ENCODE measurements around the gene MKNK2. TPM values are rescaled to one million over a fixed set of nuclear protein-coding genes. Genes with fewer than 3 reads are reported as not detected.
A peak's percentile ranks its signal among the peaks of the same experiment; 100 is the strongest.
"Not testable (repeated sequence)": the region's sequence is repeated elsewhere in the genome, so short reads cannot be mapped to it uniquely, and the experiment has no call there.

MKNK2 gene
- total RNA-seq = 150 and 166 TPM in 2 replicates

DNA sequence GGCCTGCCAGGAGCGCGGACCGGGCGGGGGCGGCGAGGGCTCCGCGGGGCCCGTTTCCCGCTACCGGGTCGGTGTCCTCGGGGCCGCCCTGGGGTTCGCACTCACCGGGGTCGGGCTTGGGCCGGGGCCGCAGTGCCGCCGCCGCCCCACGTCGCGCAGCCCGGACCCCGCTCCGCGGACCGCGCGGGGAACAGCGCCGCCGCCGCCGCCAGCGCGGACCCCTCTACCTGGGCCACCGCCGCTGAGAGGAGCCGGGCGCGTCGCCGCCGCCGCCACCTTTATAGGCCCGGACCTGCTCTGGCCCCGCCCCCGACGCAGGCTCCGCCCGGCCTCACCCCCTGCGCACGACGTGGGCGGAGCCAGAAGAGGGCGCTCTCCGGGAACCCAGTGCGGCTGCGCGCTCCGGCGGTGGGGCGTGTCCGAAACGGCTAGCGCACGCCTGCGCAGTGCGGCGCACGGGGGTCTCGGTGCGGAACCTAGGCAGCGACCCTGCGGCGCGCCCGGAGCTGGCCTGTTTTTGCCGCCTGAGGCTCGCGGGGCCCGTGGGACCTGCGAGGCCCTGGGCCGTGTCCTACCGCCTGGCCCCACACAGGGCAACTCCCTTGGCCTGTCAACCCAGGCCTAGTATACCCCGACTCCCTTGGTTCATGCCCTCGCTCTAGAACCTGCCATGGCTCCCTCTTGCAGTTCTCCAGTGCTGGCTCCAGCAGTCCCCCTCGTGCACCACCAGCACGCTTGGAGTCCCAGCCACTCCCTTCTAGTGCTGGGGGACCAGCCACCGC lies at the start of gene MKNK2:
Gene MKNK2 (minus strand): TSS at position 254 of the 782 bp plus-strand sequence. CDS start 393 bp downstream, outside the sequence.
- Mint-ChIP-seq H3K9me3 (no peaks in the 10 kb centered on the region), H3K36me3 (ENCODE audit: low read depth) (no peaks in the 10 kb centered on the region), H3K27me3 (ENCODE audit: insufficient read depth) (no peaks in the 10 kb centered on the region), H3K4me3 (peak within 1 kb of the TSS; percentile 87), H3K27ac (peak within 1 kb of the TSS; percentile 87), H3K4me1 (ENCODE audit: low read depth) (peaks cover 27% of the 10 kb centered on the region)
- peak; percentile 92 for DNase-seq (ENCODE audit: low spot score)
- intact Hi-C loops (cut with micrococcal nuclease) = loop anchor here (1.0 kb wide), 4 partner anchors 9 to 45 kb away; partner anchors contain the start of genes IZUMO4 and MOB3A

DNA sequence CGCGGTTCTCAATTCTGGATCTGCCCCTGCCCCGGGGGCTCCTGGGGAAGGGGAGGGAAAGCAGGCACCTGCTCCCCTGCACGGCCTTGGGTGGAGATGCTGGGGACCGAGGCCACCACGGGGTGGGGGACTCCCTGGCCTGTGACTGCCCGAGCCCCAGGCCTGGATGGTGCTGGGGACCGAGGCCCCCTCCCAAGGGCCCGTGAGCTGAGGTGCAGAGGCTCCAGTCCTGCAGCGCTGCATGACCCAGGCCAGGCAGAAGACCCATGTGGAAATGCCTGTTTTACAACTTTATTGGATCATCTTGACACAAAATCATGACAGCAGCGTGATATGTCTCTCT lies 49.6 kb upstream of the MKNK2 start:
- Mint-ChIP-seq H3K27me3 (ENCODE audit: insufficient read depth) (no peaks in the 10 kb centered on the region), H3K9me3 (peaks cover 9% of the 10 kb centered on the region), H3K27ac (no peak overlapping the region), H3K36me3 (ENCODE audit: low read depth) (peaks cover 29% of the 10 kb centered on the region), H3K4me3 (no peak overlapping the region), H3K4me1 (ENCODE audit: low read depth) (peaks cover 7% of the 10 kb centered on the region)
- intact Hi-C loops (cut with micrococcal nuclease) = no loop called here
- DNase-seq (ENCODE audit: low spot score) = no peak

DNA sequence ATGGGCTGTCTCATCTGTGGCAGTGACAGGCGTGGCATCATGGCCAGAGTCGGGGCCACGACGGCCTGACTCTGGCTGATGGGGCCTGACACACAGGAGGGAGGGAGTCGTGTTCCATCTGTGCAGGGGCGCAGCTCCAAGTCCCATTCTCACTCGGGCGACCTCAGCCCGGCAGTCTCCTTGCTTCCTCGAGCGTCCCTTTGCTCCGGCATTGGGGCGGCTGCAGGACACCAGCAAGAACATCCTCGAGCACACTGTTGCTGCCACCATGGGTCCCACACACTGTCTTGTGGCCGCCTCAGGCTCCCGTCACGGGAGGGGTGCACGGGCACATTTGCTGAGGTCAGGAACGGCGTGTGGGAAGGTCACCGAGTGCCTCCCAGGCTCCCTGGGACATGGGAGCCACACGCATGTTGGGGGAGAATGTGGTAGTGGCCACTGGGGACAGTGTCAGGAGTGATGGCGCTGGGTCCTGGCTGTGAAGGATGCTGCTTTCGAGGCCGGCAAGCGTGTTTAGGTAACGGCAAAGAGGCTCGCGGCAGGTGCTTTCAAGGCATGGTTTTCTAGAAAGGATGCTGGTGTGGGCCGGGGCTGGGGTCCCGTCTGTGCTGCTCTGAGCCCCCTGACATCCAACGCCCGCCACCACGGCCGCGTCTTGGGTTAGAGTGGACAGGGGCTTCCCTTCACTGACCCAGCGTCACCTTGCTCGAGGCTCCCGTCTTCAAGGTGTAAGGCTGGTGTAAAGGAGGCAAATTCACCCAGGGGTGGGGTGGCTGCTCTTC lies 49.1 kb upstream of the MKNK2 start:
- intact Hi-C loops (cut with micrococcal nuclease) = loop anchor here (5.0 kb wide), 1 partner anchor 172 kb away; no protein-coding TSS in a partner anchor
- H3K4me3 Mint-ChIP-seq = no peak overlapping the region
- no peak for DNase-seq (ENCODE audit: low spot score)
- H3K27me3 Mint-ChIP-seq (ENCODE audit: insufficient read depth) = no peaks in the 10 kb centered on the region
- no peak overlapping the region for H3K27ac Mint-ChIP-seq
- peaks cover 25% of the 10 kb centered on the region for H3K36me3 Mint-ChIP-seq (ENCODE audit: low read depth)
- H3K9me3 Mint-ChIP-seq = peaks cover 3% of the 10 kb centered on the region
- peaks cover 7% of the 10 kb centered on the region for H3K4me1 Mint-ChIP-seq (ENCODE audit: low read depth)

DNA sequence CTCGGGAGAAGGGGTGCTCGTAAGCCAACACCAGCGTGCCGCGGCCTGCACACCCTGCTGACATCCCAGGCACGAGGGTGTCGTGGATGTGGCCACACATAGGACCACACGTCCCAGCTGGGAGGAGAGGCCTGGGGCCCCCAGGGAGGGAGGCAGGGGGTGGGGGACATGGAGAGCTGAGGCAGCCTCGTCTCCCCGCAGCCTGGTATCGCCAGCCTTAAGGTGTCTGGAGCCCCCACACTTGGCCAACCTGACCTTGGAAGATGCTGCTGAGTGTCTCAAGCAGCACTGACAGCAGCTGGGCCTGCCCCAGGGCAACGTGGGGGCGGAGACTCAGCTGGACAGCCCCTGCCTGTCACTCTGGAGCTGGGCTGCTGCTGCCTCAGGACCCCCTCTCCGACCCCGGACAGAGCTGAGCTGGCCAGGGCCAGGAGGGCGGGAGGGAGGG lies 48.0 kb upstream of the MKNK2 start:
- Mint-ChIP-seq H3K36me3 (ENCODE audit: low read depth) (peaks cover 24% of the 10 kb centered on the region), H3K27ac (no peak overlapping the region), H3K4me3 (no peak overlapping the region), H3K9me3 (no peaks in the 10 kb centered on the region), H3K27me3 (ENCODE audit: insufficient read depth) (no peaks in the 10 kb centered on the region), H3K4me1 (ENCODE audit: low read depth) (peaks cover 14% of the 10 kb centered on the region)
- DNase-seq (ENCODE audit: low spot score) = no peak
- intact Hi-C loops (cut with micrococcal nuclease) = loop anchor here (5.0 kb wide), 1 partner anchor 173 kb away; no protein-coding TSS in a partner anchor

DNA sequence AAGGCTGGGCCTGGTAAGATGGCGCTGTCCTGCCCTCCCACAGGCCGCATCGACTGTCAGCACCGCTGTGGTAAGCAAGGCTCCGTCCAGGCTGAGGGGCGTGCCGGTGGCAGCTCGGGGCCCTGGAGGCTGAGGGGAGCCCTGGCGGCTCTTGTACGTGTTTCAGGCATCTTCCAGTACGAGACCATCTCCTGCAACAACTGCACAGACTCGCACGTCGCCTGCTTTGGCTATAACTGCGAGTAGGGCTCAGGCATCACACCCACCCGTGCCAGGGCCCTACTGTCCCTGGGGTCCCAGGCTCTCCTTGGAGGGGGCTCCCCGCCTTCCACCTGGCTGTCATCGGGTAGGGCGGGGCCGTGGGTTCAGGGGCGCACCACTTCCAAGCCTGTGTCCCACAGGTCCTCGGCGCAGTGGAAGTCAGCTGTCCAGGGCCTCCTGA lies 46.9 kb upstream of the MKNK2 start:
- H3K9me3 Mint-ChIP-seq = no peaks in the 10 kb centered on the region
- H3K4me1 Mint-ChIP-seq (ENCODE audit: low read depth) = peaks cover 23% of the 10 kb centered on the region
- intact Hi-C loops (cut with micrococcal nuclease) = loop anchor here (5.0 kb wide), 1 partner anchor 174 kb away; no protein-coding TSS in a partner anchor
- H3K27ac Mint-ChIP-seq = peak overlapping the region; percentile 88
- H3K27me3 Mint-ChIP-seq (ENCODE audit: insufficient read depth) = no peaks in the 10 kb centered on the region
- H3K4me3 Mint-ChIP-seq = peak overlapping the region; percentile 85
- peaks cover 27% of the 10 kb centered on the region for H3K36me3 Mint-ChIP-seq (ENCODE audit: low read depth)
- no peak for DNase-seq (ENCODE audit: low spot score)

DNA sequence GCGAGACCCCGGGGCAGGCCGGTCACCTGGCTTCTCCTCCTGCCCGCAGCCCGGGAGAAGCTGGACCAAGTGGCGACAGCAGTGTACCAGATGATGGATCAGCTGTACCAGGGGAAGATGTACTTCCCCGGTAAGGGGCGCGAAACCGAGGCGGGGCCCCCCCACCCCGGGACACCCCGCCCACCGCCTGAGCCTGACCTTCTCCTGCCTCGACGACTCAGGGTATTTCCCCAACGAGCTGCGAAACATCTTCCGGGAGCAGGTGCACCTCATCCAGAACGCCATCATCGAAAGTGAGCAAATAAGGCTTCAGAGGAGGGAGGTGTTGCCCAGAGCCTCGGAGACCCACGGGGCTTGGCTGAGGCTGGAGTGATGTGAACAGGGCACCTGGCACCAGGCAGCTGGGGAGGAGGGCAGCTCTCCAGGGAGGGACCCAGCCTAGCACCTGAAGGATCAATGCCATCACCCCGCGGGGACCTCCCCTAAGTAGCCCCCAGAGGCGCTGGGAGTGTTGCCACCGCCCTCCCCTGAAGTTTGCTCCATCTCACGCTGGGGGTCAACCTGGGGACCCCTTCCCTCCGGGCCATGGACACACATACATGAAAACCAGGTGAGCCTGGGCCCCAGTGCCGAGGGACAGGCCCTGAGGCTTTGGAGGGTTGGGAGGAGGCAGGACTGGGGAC lies 46.3 kb upstream of the MKNK2 start:
- Mint-ChIP-seq H3K27ac (peak overlapping the region; percentile 88), H3K27me3 (ENCODE audit: insufficient read depth) (no peaks in the 10 kb centered on the region)

DNA sequence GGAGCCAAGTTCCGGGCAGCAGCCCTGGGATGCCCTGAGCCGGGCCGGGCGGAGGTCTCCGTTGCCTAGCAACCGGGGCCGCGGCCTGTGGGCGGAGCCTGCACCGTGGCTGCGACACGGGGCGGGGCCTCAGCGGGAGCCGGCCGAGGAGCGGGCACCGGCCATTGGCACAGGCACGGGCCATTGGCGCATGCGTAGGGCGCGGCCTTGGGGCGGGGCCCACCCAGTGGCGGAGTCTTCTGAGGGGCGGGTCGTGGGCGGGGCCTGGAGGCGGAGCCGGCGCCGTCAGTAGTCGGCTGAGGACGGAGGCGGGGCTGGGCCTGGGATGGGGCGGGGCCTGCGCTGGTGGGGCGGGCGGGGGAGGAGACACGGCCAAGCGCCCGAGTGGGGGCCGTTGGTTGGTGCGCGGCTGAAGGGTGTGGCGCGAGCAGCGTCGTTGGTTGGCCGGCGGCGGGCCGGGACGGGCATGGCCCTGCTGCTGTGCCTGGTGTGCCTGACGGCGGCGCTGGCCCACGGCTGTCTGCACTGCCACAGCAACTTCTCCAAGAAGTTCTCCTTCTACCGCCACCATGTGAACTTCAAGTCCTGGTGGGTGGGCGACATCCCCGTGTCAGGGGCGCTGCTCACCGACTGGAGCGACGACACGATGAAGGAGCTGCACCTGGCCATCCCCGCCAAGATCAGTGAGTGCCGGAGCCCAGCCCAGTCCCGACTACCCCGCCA lies 45.6 kb upstream of the MKNK2 start, which contains the start of gene IZUMO4:
Gene IZUMO4 (plus strand): TSS at position 436 of the 723 bp plus-strand sequence. CDS start 31 bp downstream, at position 467.
- peaks cover 24% of the 10 kb centered on the region for H3K36me3 Mint-ChIP-seq (ENCODE audit: low read depth)
- no peaks in the 10 kb centered on the region for H3K9me3 Mint-ChIP-seq
- peak within 1 kb of the TSS; percentile 97 for H3K4me3 Mint-ChIP-seq
- intact Hi-C loops (cut with micrococcal nuclease) = loop anchor here (1.0 to 5.0 kb wide), 10 partner anchors 11 to 606 kb away; partner anchors contain the start of genes ABHD17A, AP3D1, MKNK2 and PCSK4
- peak; percentile 99 for DNase-seq (ENCODE audit: low spot score)
- H3K27ac Mint-ChIP-seq = peak within 1 kb of the TSS; percentile 91
- H3K4me1 Mint-ChIP-seq (ENCODE audit: low read depth) = peaks cover 23% of the 10 kb centered on the region
- H3K27me3 Mint-ChIP-seq (ENCODE audit: insufficient read depth) = no peaks in the 10 kb centered on the region

More for the DNA sequence above, 46.3 kb upstream of the MKNK2 start:
- no peaks in the 10 kb centered on the region for H3K9me3 Mint-ChIP-seq
- H3K4me3 Mint-ChIP-seq = peak overlapping the region; percentile 85
- intact Hi-C loops (cut with micrococcal nuclease) = loop anchor here (5.0 kb wide), 1 partner anchor 175 kb away; no protein-coding TSS in a partner anchor
- H3K4me1 Mint-ChIP-seq (ENCODE audit: low read depth) = peaks cover 23% of the 10 kb centered on the region
- H3K36me3 Mint-ChIP-seq (ENCODE audit: low read depth) = peaks cover 30% of the 10 kb centered on the region
- DNase-seq (ENCODE audit: low spot score) = peak; percentile 56

DNA sequence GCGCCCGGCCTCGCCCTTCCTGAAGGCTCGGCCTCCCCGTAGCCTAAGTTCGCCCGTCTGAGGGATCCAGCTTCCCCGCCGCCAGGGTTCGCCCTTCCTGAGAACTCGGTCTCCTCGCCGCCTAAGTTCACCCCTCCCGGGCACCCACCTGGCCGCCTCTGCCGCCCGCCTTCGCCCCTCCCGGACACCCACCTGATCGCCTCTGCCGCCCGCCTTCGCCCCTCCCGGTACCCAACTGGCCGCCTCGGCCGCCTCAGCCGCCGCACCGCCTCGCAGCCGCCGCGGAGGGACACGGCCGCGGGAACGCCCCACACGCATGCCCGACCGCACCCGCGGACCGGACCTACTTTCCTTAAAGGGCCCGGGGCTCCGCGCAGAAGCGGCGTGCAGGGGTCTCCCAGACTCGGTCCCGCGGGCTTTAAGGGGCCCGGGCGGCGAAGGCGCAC lies 45.0 kb upstream of the MKNK2 start, which contains the start of gene MOB3A:
Gene MOB3A (minus strand): TSS at position 293 of the 446 bp plus-strand sequence. CDS start 17,766 bp downstream, outside the sequence.
- Mint-ChIP-seq H3K36me3 (ENCODE audit: low read depth) (peaks cover 20% of the 10 kb centered on the region), H3K27me3 (ENCODE audit: insufficient read depth) (no peaks in the 10 kb centered on the region), H3K27ac (peak within 1 kb of the TSS; percentile 91), H3K9me3 (no peaks in the 10 kb centered on the region), H3K4me3 (peak within 1 kb of the TSS; percentile 97), H3K4me1 (ENCODE audit: low read depth) (peaks cover 25% of the 10 kb centered on the region)
- peak; percentile 88 for DNase-seq (ENCODE audit: low spot score)
- intact Hi-C loops (cut with micrococcal nuclease) = loop anchor here (1.0 to 5.0 kb wide), 10 partner anchors 11 to 606 kb away; partner anchors contain the start of genes ABHD17A, AP3D1, MKNK2 and PCSK4

DNA sequence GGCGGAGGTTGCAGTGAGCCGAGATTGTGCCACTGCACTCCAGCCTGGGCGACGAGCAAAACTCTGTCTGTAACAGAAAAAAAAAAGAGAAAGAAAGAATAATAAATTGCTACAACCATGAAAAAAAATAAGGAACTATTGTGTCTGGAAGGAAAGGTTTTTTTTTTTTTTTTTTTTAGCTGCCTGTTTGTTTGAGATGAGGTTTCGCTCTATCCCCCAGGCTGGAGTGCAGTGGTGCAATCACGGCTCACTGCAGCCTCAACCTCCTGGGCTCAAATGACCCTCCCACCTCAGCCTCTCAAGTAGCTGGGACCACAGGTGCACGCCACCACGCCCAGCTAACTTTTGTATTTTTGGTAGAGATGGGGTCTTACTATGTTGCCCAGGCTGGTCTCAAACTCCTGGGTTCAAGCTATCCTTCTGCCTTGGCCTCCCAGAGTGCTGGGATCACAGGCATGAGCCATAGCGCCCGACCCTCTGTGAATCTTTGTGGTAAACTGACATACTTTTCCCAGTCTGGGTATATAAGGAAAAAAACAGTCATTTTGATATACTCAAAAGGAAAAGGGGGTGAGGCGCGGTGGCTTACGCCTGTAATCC lies 41.0 kb upstream of the MKNK2 start:
- not testable (repeated sequence) for H3K27me3 Mint-ChIP-seq (ENCODE audit: insufficient read depth)

DNA sequence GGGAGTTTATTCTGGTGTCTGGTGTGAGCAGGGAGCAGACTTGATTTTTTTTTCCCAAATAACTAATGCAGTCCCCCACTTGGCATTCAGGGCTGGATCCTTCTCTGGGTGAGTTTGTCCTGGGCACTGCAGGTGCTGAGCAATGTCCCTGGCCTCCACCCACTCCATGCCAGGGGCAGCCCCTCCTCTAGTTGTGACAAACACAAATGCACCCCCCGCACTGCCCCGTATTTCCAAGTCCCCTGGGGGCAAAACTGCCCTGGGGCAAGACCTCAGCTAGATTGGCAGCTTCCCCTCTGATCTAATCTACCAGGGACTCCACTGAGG lies 38.6 kb upstream of the MKNK2 start:
- peaks cover 67% of the 10 kb centered on the region for H3K4me1 Mint-ChIP-seq (ENCODE audit: low read depth)
- no peaks in the 10 kb centered on the region for H3K9me3 Mint-ChIP-seq
- intact Hi-C loops (cut with micrococcal nuclease) = no loop called here
- no peak for DNase-seq (ENCODE audit: low spot score)
- peaks cover 2% of the 10 kb centered on the region for H3K27me3 Mint-ChIP-seq (ENCODE audit: insufficient read depth)
- peak overlapping the region; percentile 78 for H3K4me3 Mint-ChIP-seq
- peaks cover 32% of the 10 kb centered on the region for H3K36me3 Mint-ChIP-seq (ENCODE audit: low read depth)
- peak overlapping the region; percentile 93 for H3K27ac Mint-ChIP-seq

More for the DNA sequence above, 41.0 kb upstream of the MKNK2 start:
- peaks cover 28% of the 10 kb centered on the region for H3K36me3 Mint-ChIP-seq (ENCODE audit: low read depth)
- DNase-seq (ENCODE audit: low spot score); H3K27ac Mint-ChIP-seq; H3K4me3 Mint-ChIP-seq; H3K9me3 Mint-ChIP-seq; intact Hi-C loops (cut with micrococcal nuclease): not testable (repeated sequence)
- peaks cover 55% of the 10 kb centered on the region for H3K4me1 Mint-ChIP-seq (ENCODE audit: low read depth)

DNA sequence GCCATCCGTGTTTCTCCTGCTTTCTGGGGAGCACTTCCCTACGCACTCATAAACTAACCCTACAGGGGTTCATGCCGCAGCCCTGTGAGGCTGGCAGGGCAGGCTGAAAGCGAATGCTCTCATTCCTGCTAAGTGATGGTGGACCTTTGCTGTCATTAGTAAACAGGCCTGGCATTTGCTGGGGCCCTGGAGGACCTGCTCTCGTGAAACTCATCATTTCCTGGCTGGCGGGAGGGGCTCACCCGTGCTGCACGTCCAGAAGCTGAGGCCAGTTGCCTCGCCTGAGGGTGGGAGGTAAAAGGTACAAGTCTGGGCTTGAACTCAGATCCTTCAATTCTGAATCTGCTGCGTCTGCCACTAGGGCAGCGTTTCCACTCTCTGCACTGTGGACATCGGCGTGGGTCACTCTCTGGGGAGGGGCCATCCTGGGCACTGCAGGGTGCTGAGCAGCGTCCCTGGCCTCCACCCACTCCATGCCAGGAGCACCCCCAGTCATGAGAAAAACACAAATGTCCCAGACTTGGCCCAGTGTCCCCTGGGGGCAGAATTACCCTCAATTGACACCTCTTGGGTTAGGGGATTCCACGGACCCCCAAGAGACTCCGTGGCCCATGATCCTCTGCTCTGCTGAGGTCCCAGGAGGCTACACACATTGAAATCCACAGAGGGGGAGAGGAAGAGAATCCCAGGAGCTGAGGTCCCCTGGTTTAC lies 38.1 kb upstream of the MKNK2 start:
- Mint-ChIP-seq H3K9me3 (no peaks in the 10 kb centered on the region), H3K4me1 (ENCODE audit: low read depth) (peaks cover 62% of the 10 kb centered on the region), H3K4me3 (no peak overlapping the region), H3K27me3 (ENCODE audit: insufficient read depth) (peaks cover 2% of the 10 kb centered on the region), H3K36me3 (ENCODE audit: low read depth) (peaks cover 28% of the 10 kb centered on the region), H3K27ac (peak overlapping the region; percentile 93)
- no peak for DNase-seq (ENCODE audit: low spot score)
- intact Hi-C loops (cut with micrococcal nuclease) = no loop called here

Data from activated T-helper 1 cell treated with anti-CD3 and anti-CD28 coated beads, Interleukin-12 subunit alpha, Interleukin-12 subunit beta, Interleukin-2, Interleukin-4 antibody, amounts not matched to agents 30 ng/mL and 10 ng/mL and 1 ng/mL, durations not matched to agents 14 hours and 24 hours and 36 hours (primary cell).